Stimulated activated CD8-positive, alpha-beta memory T cell treated with anti-CD3 and anti-CD28 coated beads, Interleukin-7, amount 100 ng/mL, for 48 hours (primary cell): ENCODE data around the gene TSEN2.
"Not testable (repeated sequence)": the region's sequence is repeated elsewhere in the genome, so short reads cannot be mapped to it uniquely, and the experiment has no call there.

Source experiments
- DNase-seq, 2 donors: peaks; one replicate each; pipeline ENCODE4 v3.0.0-alpha.2; 2020; ENCODE audit warnings: low read depth in 1 of 2; ENCODE audit errors: extremely low read depth in 1 of 2

The TSEN2 gene

DNA sequence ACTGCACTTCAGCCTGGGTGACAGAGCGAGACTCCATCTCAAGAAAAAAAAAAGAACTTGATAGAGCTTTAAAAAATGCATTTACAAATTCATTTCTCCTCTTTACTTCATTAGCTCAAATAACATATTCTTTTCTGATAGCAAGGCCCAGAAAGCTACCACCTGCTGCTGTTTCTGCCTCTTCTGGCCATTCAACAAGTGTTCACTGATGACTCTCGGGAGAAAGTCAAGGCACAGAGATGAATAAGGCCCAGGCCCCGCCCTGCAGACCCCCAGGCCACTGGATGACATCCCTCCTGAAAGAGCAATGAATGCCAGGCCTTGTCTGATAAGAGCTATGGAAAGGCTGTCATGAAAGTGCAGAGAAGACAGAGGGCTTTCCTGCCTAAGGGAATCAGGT lies 13.6 kb upstream of the TSEN2 start:
- DNase-seq, result no peak

DNA sequence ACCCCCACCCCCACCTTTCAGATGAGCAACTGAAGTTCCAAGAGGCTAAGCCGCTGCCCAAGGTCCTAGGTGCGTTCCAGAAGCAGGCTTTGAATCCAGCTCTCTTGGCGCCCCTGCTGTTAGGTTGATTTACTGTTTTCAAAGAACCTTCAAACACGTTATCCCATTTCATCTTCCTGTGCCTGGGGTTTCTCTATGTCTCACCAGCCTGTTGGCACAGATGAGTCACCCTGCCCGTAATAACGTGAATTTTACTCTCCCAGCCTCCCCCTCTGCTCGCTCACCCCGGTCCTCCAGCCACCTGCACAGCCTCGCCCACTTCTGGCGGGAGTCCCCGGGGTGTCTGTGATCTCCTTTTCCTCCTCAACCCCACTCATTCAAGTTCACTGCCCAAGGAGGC lies 13.0 kb upstream of the TSEN2 start:
- peak; percentile 31 to 70 for DNase-seq

DNA sequence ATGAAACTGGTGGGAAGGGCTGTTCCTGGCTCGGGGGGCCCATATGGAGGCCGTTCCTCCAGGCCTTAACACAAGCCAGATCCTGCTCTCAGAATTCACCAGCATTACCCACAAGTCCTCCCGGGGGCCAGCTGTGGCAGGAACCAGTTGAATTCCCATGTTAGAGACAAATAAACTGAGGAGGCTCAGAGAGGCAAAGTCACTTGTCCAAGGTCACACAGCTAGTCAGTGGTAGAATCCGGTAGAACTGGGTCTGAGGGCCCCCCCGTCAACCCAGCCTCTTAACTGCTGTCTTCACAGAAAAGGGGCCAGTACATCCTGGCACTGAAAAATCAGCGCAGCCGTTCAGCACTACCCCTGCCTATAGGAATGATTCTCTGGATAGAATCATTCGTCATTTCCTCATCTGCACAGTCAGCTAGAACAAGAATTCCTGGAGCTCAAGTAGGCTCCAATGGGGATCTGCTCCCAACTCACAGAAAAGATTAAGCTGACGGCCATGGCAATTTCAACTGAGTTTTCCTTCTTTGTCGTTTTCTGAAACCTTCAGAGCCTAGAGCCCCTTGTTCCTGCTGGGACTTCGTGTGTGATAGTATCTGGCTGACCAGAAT lies 12.2 kb upstream of the TSEN2 start:
- DNase-seq, result no peak

DNA sequence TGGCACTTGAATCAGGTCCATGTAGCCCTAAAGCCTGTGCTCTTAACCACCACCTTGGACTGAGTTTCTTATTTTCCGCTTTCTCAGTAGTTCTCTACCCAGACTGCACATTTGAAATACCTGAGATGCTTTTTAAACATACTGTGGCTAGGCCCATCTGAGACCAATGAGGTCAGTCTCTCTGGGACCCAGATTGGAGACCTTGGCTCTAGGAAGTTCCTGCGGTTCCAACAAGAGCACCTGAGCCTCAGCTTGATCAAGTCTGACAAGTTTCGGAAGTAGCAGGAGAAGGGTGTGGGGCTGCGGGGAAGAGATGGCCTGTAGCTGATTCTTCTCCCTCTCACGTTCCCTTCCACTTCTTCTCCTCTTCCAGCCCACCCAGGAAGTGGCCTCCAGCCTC lies 11.5 kb upstream of the TSEN2 start:
- no peak for DNase-seq

- no peak for DNase-seq
These were observed 10.8 kb upstream of the TSEN2 start for GRCh38 chr3:12473511-12473910.

DNA sequence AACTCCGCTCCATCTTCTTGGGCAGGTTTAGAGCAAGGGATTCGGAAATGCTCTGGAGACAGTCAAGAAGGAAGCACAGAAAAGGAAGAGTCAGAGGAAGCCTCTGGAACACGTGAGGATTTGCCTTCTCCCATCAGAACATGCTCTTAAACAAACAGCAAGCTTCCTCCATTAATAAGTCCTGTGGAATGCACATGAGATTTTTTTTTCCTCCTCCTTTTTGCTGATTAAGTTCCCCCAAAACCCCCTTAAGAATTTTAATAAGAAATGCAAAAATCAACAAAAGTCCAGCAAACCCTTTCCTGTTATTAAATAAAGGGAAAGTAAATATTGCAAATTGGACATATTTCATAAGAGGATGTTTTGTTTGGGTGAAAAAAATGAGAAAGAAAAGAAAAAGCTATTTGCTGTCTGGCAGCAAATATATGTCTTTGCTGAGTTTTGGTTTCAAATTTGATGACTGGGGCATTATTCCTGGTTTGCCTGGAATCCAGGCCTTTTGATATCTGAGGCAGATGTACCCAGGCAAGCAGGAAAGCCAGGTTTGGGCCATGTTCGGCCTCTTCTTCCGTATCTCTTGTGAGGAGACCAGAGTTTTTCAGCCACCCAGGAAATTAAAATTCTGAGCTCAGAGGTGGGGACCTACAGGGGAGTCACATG lies 7.9 kb upstream of the TSEN2 start:
- DNase-seq, result no peak

DNA sequence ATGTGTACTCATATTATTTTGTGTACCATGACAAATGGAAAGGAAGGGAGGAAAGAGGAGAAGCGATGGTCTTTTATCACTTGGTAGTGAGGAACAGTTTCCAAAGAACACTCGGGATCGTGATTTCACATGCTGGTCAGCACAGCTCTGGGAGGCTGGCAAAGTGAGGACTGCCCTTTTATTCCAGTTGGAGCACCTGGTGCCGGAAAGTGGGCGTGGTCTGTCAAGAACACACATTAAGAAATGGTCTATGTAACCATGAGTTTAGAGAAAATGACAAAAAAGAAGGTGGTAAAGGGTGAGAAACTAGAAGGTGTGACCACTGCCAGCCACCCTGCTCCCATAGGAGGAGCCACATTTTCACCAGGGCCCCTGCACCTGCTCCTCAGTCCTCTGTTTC lies 7.0 kb upstream of the TSEN2 start:
- no peak for DNase-seq

DNA sequence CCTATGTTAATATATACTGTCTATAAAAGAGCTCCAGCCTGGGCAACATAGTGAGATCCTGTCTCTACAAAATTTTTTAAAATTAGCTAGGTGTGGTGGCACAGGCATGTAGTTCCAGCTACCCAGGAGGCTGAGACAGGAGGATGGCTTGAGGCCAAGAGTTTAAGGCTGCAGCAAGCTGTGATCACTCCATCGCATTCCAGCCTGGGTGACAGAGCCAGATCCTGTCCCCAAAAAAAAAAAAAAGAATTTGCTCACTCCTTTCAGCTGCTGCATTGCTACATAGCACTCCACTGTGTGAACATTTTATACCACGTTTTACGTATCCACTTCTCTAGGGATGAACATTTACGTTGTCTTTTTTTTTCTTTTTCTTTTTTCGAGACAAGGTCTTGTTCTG lies 6.0 kb upstream of the TSEN2 start:
- DNase-seq, result no peak

DNA sequence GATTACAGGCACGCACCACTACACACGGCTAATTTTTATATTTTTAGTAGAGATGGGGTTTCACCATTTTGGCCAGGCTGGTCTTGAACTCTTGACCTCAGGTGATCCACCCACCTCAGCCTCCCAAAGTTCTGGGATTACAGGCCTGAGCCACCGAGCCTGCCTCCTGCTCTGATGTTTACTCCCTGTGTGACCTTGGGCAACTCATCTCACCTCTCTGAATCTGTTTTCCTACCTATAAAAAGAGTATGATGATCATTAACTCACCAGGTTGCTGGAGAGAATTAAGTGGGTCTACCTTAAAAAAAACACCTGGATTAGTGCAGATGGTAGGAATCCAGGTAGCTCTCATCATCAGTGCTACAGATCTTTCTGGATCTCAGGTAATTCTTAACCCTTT lies 5.1 kb upstream of the TSEN2 start:
- DNase-seq, result not testable (repeated sequence)

- DNase-seq, result no peak
These were observed 4.3 kb upstream of the TSEN2 start for GRCh38 chr3:12479919-12480427.

DNA sequence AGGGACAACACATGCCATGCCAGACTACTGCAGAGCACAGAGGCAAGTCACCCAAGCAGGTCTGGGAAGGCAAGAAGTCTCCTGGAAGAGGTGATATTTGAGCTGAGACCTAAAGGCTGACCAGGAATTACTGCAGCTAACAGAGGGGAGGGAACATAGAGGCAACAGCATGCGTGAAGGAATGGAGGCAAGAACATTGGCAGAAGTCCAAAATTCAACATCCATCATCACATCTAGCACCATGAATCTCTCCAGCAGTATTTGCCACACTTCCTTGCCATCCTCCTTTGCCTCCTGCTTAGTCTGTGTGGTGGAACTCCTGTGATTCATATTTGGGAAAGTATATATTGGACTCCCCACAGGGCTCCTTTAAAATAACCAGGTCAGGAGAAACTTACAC lies 870 bp upstream of the TSEN2 start:
- no peak for DNase-seq

GRCh38 chr3:12483872-12484197 lies 445 bp upstream of the TSEN2 start:
- no peak for DNase-seq

DNA sequence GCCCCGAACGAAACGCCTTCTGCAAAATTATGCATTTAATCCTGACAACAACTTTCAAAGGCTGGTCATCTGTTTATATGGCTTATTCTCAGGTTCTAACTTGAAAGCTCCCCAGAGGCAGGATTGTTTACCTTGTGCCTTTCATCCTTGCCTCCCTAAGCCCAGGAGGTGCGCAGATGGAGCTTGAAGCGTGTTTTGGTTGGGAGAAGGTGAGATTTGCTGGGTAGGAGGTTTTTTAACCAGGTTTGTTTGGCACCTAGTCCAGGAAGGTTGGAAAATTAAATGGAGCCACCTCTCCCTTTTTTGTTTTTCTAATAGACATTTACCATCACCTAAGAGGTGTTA lies 675 bp downstream of the TSEN2 start:
- DNase-seq, result no peak

DNA sequence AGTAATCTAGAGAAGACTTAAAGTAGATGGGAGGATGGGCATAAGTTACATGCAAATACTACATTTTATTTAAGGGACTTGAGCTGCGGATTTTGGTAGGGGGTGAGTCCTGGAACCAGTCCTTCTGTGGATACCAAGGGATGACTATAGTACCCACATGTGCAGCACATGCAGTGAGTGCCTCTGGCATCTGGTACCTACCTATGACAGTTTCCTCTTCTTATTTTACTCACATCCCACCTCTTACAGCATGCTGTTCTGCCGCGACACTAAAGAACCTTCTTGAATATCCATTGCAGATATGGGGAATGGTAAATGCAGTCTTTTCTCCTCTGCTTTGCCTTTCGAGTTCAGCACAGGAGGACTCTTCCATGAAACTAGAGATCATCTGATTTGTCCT lies 1.7 kb downstream of the TSEN2 start:
- no peak for DNase-seq

GRCh38 chr3:12486916-12487315 lies 2.6 kb downstream of the TSEN2 start:
- no peak for DNase-seq

GRCh38 chr3:12487336-12487735 lies 3.1 kb downstream of the TSEN2 start:
- DNase-seq, result no peak

DNA sequence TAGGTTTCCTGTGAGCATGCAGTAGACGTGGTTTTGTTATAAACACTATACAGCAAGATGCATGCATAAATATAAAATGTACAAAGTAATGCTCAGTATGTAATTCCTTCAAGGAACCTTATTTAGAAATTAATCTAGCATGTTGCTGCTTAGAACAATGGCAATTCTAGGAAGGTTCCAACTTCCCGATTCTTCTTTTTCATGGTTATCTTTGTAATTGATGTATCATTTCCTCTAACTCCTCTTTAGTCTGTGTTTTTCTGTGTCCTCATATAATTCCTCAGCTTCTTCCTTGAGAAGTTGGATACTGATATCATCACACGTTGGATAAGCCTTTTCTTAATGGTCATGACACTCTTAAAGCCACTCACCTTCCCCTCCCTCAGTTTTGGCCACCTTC lies 3.5 kb downstream of the TSEN2 start:
- no peak for DNase-seq

GRCh38 chr3:12489368-12489767 lies 5.1 kb downstream of the TSEN2 start:
- no peak for DNase-seq

GRCh38 chr3:12489832-12490231 lies 5.6 kb downstream of the TSEN2 start:
- no peak for DNase-seq

GRCh38 chr3:12490547-12490946 lies 6.3 kb downstream of the TSEN2 start:
- DNase-seq, result no peak

DNA sequence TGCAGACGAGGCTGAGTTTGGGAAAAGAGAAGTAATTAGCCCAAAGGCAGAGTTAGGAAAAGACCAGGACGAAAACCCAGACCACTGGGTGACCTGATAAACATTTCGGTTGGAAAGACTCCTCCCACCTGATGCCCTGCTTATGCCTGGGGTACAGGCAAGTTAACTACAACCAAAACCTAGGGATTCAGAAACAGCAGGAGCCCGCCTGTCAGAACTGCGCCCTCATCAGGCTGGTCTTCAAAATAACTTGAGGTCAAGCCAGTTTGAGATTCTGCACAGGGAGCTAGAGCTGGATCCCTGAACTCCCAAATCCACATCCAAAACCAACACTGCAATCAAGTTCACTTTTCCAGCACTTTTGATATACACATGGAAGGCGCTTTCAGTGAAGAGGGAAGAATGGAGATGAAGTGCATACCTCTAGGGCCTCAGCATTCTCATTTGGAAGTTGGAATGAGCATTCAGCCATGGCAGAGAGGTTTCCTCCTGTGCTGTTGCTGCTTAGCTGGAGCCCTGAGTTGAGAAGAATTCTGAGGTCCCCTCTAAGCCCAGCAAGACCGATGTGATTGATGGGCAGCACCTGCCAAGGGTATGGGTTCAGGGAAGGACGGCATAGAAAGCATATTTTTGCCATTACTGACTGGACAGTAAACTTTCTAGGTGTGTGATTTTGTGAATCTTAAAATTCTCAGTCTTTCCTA lies 11.6 kb downstream of the TSEN2 start:
- no peak for DNase-seq

GRCh38 chr3:12496453-12496761 lies 12.1 kb downstream of the TSEN2 start:
- DNase-seq, result no peak

DNA sequence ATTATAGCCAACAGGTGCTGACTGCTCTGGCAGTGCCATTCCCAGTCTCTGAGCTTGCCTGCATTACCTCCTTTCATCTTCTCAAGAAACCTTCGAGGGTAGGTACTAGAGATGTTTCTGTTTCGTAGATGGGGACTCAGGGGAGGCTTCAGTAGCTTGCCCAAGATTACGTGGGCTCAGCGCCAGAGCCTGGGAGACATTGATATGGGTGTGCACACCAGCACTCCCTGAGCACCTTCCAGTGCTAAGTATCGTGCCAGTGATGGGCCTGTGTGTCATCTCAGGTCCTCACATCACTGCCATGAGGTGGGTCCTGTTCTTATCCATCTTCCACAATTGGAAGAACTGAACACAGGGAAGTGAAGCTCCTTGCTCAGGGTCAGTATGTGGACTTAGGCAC lies 15.2 kb downstream of the TSEN2 start:
- no peak for DNase-seq
